Fibroblast of skin of back (primary cell): Measurements from ENCODE around the gene DCAF5.
A peak's percentile ranks its signal among the peaks of the same experiment; 100 is the strongest.

ENCODE experiments used
- DNase-seq: peaks from one replicate; pipeline ENCODE4 v3.0.0-alpha.2; 2013

DCAF5 gene

DNA sequence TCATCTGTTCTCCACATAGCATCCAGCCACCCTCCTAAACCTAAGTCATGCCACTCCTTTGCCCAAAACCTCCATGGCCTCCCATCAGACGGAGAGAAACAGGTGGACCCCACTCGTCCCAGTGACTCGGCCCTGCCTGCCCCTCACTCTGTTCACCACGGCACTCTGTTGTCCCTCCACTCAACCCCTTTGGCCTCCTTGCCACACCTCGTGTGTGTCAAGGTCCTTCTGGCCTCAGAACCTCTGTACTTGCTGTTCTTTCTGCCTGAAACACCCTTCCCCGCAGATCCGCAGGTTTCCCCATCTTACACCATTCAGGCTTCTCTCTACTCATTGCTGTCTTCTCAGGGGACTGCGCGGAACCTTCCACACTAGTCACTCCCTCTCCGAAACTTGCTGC lies 149.3 kb downstream of the DCAF5 start:
- no peak for DNase-seq

DNA sequence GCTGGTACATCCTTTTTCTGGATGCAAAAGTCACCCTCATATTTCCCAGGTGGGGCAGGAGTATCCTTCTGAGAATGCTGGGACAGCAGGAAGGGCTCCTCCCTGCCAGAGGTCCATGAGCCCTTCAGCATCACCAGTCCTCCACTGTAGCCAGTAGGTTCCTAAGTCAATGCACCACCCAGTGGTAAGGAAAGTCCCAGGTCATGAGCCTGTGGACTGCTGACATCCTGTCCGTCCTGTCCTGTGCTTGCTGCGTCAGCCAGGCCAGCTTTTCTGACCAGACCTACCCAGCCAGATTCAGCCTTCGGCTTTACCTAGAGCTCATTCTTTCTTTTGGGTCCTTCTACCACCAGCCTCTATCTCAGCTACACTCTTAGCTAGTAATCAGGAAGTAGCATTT lies 150.8 kb downstream of the DCAF5 start:
- DNase-seq, result peak; percentile 20

DNA sequence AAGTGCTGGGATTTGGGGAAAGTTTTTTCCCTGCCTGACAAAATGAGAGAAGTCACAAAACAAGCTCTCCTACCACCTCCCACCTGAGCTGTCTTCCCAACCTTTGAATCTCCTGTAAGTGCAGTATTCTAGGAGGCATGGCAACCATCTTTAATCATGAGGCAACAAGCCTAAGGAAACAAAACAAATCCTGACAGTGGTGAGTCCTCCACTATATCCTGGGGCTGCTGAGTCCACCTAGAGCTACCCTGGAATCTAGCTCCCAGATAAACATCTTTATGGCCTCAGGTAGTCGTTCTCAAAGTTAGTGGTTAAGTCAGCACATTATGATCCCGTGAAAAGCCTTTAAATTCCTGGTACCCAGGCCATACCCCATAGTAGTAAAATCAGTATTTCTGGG lies 151.5 kb downstream of the DCAF5 start:
- no peak for DNase-seq
